ENCODE measurements around the gene OR4E1. TPM values are rescaled to one million over a fixed set of nuclear protein-coding genes. Genes with fewer than 3 reads are reported as not detected.

The OR4E1 gene
- total and polyA plus RNA-seq, 9 of the 15 experiments (the other 6 are each of a cell fraction or from before 2014, with no cell fraction given) = not detected

DNA sequence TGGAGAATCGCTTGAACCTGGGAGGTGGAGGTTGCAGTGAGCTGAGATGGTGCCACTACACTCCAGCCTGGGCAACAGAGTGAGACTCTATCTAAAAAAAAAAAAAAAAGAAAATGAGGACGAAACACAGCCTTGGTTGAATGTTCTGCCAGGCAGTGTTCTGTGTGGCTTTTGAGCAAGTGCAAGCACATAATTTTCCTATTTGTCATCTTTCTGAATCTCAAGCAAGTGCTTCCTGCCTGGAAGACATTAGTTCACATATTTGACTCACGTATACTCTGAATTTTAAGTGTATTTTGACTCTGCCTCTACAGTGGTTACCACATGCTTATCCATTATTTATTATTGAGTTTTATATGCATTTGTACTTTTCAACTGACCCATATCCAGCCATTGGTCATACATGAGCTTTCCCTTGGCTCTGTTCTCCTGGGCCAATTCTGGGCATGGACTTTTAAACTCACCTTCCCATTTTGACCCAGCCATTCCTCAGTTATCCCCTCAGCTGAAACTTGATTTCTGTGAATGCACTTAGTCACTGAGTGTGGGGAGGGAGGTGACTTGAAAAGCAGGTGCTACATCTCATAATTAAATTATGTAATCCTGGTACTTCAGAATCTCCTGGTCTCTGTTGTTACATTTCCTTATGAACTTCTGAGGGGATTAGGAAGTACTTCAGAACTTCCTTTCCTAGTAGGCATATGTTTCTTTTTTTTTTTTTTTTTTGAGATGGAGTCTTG, 47.0 kb downstream of the OR4E1 start (continued):
- TF ChIP-seq, protein P1, sequence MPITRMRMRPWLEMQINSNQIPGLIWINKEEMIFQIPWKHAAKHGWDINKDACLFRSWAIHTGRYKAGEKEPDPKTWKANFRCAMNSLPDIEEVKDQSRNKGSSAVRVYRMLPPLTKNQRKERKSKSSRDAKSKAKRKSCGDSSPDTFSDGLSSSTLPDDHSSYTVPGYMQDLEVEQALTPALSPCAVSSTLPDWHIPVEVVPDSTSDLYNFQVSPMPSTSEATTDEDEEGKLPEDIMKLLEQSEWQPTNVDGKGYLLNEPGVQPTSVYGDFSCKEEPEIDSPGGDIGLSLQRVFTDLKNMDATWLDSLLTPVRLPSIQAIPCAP (CRISPR knock-in tag; IDR thresholded peaks at IDR 0.05; ENCODE audit: borderline replicate concordance) = no peak

Small RNAs within 50 kb of the gene (small RNA-seq; reads per million reads assigned to genes)
- not detected for gene AC243972.3

Other genes with a start within 250 kb of the OR4E1 start
Only the 7 nearest of the 8 such genes appear.
- 5.5 and 8.3 TPM in 2 replicates for gene RAB2B, start 196.9 kb downstream of the OR4E1 start, total RNA-seq (2014; rRNA removed)
- 12.3 and 13.3 TPM in 2 replicates for gene RAB2B, start 196.9 kb downstream of the OR4E1 start, total RNA-seq (2014; rRNA removed; fragmentation: Illumina TruSeq; extraction: Trizol)
- gene RAB2B, start 196.9 kb downstream of the OR4E1 start, total RNA-seq (2015; rRNA removed; fragmentation: Illumina TruSeq; extraction: Trizol) = 9.1 and 9.5 TPM in 2 replicates
- 9.8 and 10.5 TPM in 2 replicates for gene RAB2B, start 196.9 kb downstream of the OR4E1 start, total RNA-seq (2021)
- 18.7 and 19.8 TPM in 2 replicates for gene RAB2B, start 196.9 kb downstream of the OR4E1 start, polyA plus RNA-seq (2011; rRNA removed)
- 10.3 and 11.1 TPM in 2 replicates for gene RAB2B, start 196.9 kb downstream of the OR4E1 start, polyA plus RNA-seq (2014; fragmentation: Illumina TruSeq; extraction: Trizol)
- gene RAB2B, start 196.9 kb downstream of the OR4E1 start, polyA plus RNA-seq (2014; fragmentation: Nextera tagmentation; extraction: Ambion mirVana) = 10 to 100 TPM in 1 of 2 experiments, 1 to 10 TPM in 1; 4.6 to 10.2 TPM
- 8.8 and 11.0 TPM in 2 replicates for gene RAB2B, start 196.9 kb downstream of the OR4E1 start, polyA plus RNA-seq (2014; rRNA removed)
- gene TOX4, start 196.6 kb downstream of the OR4E1 start, total RNA-seq (2014; rRNA removed) = 9.9 and 14.0 TPM in 2 replicates
- 23.5 and 29.5 TPM in 2 replicates for gene TOX4, start 196.6 kb downstream of the OR4E1 start, total RNA-seq (2014; rRNA removed; fragmentation: Illumina TruSeq; extraction: Trizol)
- gene TOX4, start 196.6 kb downstream of the OR4E1 start, total RNA-seq (2015; rRNA removed; fragmentation: Illumina TruSeq; extraction: Trizol) = 20.2 and 20.6 TPM in 2 replicates
- gene TOX4, start 196.6 kb downstream of the OR4E1 start, total RNA-seq (2021) = 44.0 and 47.5 TPM in 2 replicates
- gene TOX4, start 196.6 kb downstream of the OR4E1 start, polyA plus RNA-seq (2011; rRNA removed) = 61.8 and 64.1 TPM in 2 replicates
- 46.4 and 61.6 TPM in 2 replicates for gene TOX4, start 196.6 kb downstream of the OR4E1 start, polyA plus RNA-seq (2014; fragmentation: Illumina TruSeq; extraction: Trizol)
- 10 to 100 TPM; 41.0 to 76.5 TPM for gene TOX4, start 196.6 kb downstream of the OR4E1 start, polyA plus RNA-seq (2014; fragmentation: Nextera tagmentation; extraction: Ambion mirVana)
- 33.8 and 34.1 TPM in 2 replicates for gene TOX4, start 196.6 kb downstream of the OR4E1 start, polyA plus RNA-seq (2014; rRNA removed)
- gene METTL3, start 162.5 kb downstream of the OR4E1 start, total RNA-seq (2014; rRNA removed) = 47.8 and 61.1 TPM in 2 replicates
- 57.7 and 65.7 TPM in 2 replicates for gene METTL3, start 162.5 kb downstream of the OR4E1 start, total RNA-seq (2014; rRNA removed; fragmentation: Illumina TruSeq; extraction: Trizol)
- 54.7 and 60.2 TPM in 2 replicates for gene METTL3, start 162.5 kb downstream of the OR4E1 start, total RNA-seq (2015; rRNA removed; fragmentation: Illumina TruSeq; extraction: Trizol)
- 59.0 and 63.3 TPM in 2 replicates for gene METTL3, start 162.5 kb downstream of the OR4E1 start, total RNA-seq (2021)
- gene METTL3, start 162.5 kb downstream of the OR4E1 start, polyA plus RNA-seq (2011; rRNA removed) = 151 and 164 TPM in 2 replicates
- 68.3 and 74.8 TPM in 2 replicates for gene METTL3, start 162.5 kb downstream of the OR4E1 start, polyA plus RNA-seq (2014; fragmentation: Illumina TruSeq; extraction: Trizol)
- 10 to 100 TPM; 42.1 to 66.8 TPM for gene METTL3, start 162.5 kb downstream of the OR4E1 start, polyA plus RNA-seq (2014; fragmentation: Nextera tagmentation; extraction: Ambion mirVana)
- gene METTL3, start 162.5 kb downstream of the OR4E1 start, polyA plus RNA-seq (2014; rRNA removed) = 102 and 115 TPM in 2 replicates
- 10.0 and 12.1 TPM in 2 replicates for gene SALL2, start 147.5 kb downstream of the OR4E1 start, total RNA-seq (2014; rRNA removed)
- gene SALL2, start 147.5 kb downstream of the OR4E1 start, total RNA-seq (2014; rRNA removed; fragmentation: Illumina TruSeq; extraction: Trizol) = 11.3 and 12.9 TPM in 2 replicates
- 14.2 and 15.8 TPM in 2 replicates for gene SALL2, start 147.5 kb downstream of the OR4E1 start, total RNA-seq (2015; rRNA removed; fragmentation: Illumina TruSeq; extraction: Trizol)
- gene SALL2, start 147.5 kb downstream of the OR4E1 start, total RNA-seq (2021) = 25.9 and 27.6 TPM in 2 replicates
- 10.0 and 17.5 TPM in 2 replicates for gene SALL2, start 147.5 kb downstream of the OR4E1 start, polyA plus RNA-seq (2011; rRNA removed)
- gene SALL2, start 147.5 kb downstream of the OR4E1 start, polyA plus RNA-seq (2014; fragmentation: Illumina TruSeq; extraction: Trizol) = 30.4 and 35.8 TPM in 2 replicates
- gene SALL2, start 147.5 kb downstream of the OR4E1 start, polyA plus RNA-seq (2014; fragmentation: Nextera tagmentation; extraction: Ambion mirVana) = 1 to 10 TPM; 6.6 to 9.9 TPM
- gene SALL2, start 147.5 kb downstream of the OR4E1 start, polyA plus RNA-seq (2014; rRNA removed) = 12.5 and 13.1 TPM in 2 replicates
- gene OR10G3, start 93.7 kb downstream of the OR4E1 start, total RNA-seq (2014; rRNA removed) = not detected in 2 replicates
- gene OR10G3, start 93.7 kb downstream of the OR4E1 start, total RNA-seq (2014; rRNA removed; fragmentation: Illumina TruSeq; extraction: Trizol) = not detected in 2 replicates
- not detected in 2 replicates for gene OR10G3, start 93.7 kb downstream of the OR4E1 start, total RNA-seq (2015; rRNA removed; fragmentation: Illumina TruSeq; extraction: Trizol)
- gene OR10G3, start 93.7 kb downstream of the OR4E1 start, total RNA-seq (2021) = not detected in 2 replicates
- not detected in 2 replicates for gene OR10G3, start 93.7 kb downstream of the OR4E1 start, polyA plus RNA-seq (2011; rRNA removed)
- not detected in 2 replicates for gene OR10G3, start 93.7 kb downstream of the OR4E1 start, polyA plus RNA-seq (2014; fragmentation: Illumina TruSeq; extraction: Trizol)
- gene OR10G3, start 93.7 kb downstream of the OR4E1 start, polyA plus RNA-seq (2014; fragmentation: Nextera tagmentation; extraction: Ambion mirVana) = not detected
- not detected in 2 replicates for gene OR10G3, start 93.7 kb downstream of the OR4E1 start, polyA plus RNA-seq (2014; rRNA removed)
- gene OR10G2, start 38.9 kb downstream of the OR4E1 start, total RNA-seq (2014; rRNA removed) = not detected in 2 replicates
- not detected in 2 replicates for gene OR10G2, start 38.9 kb downstream of the OR4E1 start, total RNA-seq (2014; rRNA removed; fragmentation: Illumina TruSeq; extraction: Trizol)
- gene OR10G2, start 38.9 kb downstream of the OR4E1 start, total RNA-seq (2015; rRNA removed; fragmentation: Illumina TruSeq; extraction: Trizol) = not detected in 2 replicates
- not detected in 2 replicates for gene OR10G2, start 38.9 kb downstream of the OR4E1 start, total RNA-seq (2021)
- not detected in 2 replicates for gene OR10G2, start 38.9 kb downstream of the OR4E1 start, polyA plus RNA-seq (2011; rRNA removed)
- not detected in 2 replicates for gene OR10G2, start 38.9 kb downstream of the OR4E1 start, polyA plus RNA-seq (2014; fragmentation: Illumina TruSeq; extraction: Trizol)
- not detected for gene OR10G2, start 38.9 kb downstream of the OR4E1 start, polyA plus RNA-seq (2014; fragmentation: Nextera tagmentation; extraction: Ambion mirVana)
- not detected in 2 replicates for gene OR10G2, start 38.9 kb downstream of the OR4E1 start, polyA plus RNA-seq (2014; rRNA removed)
- gene OR4E2, start 20.0 kb downstream of the OR4E1 start, total RNA-seq (2014; rRNA removed) = not detected in 2 replicates
- gene OR4E2, start 20.0 kb downstream of the OR4E1 start, total RNA-seq (2014; rRNA removed; fragmentation: Illumina TruSeq; extraction: Trizol) = not detected in 2 replicates
- not detected in 2 replicates for gene OR4E2, start 20.0 kb downstream of the OR4E1 start, total RNA-seq (2015; rRNA removed; fragmentation: Illumina TruSeq; extraction: Trizol)
- not detected in 2 replicates for gene OR4E2, start 20.0 kb downstream of the OR4E1 start, total RNA-seq (2021)
- gene OR4E2, start 20.0 kb downstream of the OR4E1 start, polyA plus RNA-seq (2011; rRNA removed) = not detected in 2 replicates
- not detected in 2 replicates for gene OR4E2, start 20.0 kb downstream of the OR4E1 start, polyA plus RNA-seq (2014; fragmentation: Illumina TruSeq; extraction: Trizol)
- gene OR4E2, start 20.0 kb downstream of the OR4E1 start, polyA plus RNA-seq (2014; fragmentation: Nextera tagmentation; extraction: Ambion mirVana) = not detected
- not detected in 2 replicates for gene OR4E2, start 20.0 kb downstream of the OR4E1 start, polyA plus RNA-seq (2014; rRNA removed)

All from K562 (cell line).